ENCODE data around the gene ARHGEF17. TPM values are rescaled to one million over a fixed set of nuclear protein-coding genes. Genes with fewer than 3 reads are reported as not detected.

The ARHGEF17 gene
- total RNA-seq, 2 donors from 2014 or later, result 31.0 to 39.0 TPM

GRCh38 chr11:73337846-73338245 lies 29.8 kb downstream of the ARHGEF17 start:
- 94% methylated on average over 2 of the region's 2 CpGs; no CpG with 5 or more reads in 1 of the 2 experiments for whole genome bisulfite sequencing, 2 experiments (ENCODE audit: insufficient coverage in 1 of 2, insufficient read length in 1 of 2)
- no peak overlapping the region for H3K4me3 Mint-ChIP-seq

GRCh38 chr11:73338279-73338678 lies 30.2 kb downstream of the ARHGEF17 start:
- no peak for TF ChIP-seq CTCF (conservative IDR thresholded peaks at IDR 0.05)
- Histone ChIP-seq H3K4me1 (ENCODE audit: control insufficient read depth, insufficient read depth, low read length) (peaks cover 3% of the 10 kb centered on the region), H3K4me3 (ENCODE audit: low read length) (no peak overlapping the region), H3K27me3 (ENCODE audit: control insufficient read depth, insufficient read depth, low read length, poor library complexity, severe bottlenecking) (peaks cover 9% of the 10 kb centered on the region), H3K9me3 (ENCODE audit: control insufficient read depth, low read length) (no peaks in the 10 kb centered on the region), H3K36me3 (ENCODE audit: control insufficient read depth, insufficient read depth, low read length) (peaks cover 9% of the 10 kb centered on the region), H3K9ac (ENCODE audit: extremely low read depth, low read length, poor library complexity, severe bottlenecking) (no peak overlapping the region), H3K27ac (ENCODE audit: low read depth, low read length) (no peak overlapping the region)
- Mint-ChIP-seq H3K36me3 (ENCODE audit: low read depth) (peaks cover 1% of the 10 kb centered on the region), H3K27ac (no peak overlapping the region), H3K27me3 (ENCODE audit: insufficient read depth) (peaks cover 31% of the 10 kb centered on the region), H3K4me1 (peaks cover 22% of the 10 kb centered on the region), H3K4me3 (no peak overlapping the region), H3K9me3 (no peaks in the 10 kb centered on the region)
- WGBS, 2 experiments (ENCODE audit: insufficient coverage in 1 of 2, insufficient read length in 1 of 2), result 84 to 93% methylated on average over 2 to 4 of the region's 4 CpGs
- DNase-seq, result no peak

More at GRCh38 chr11:73337846-73338245, 29.8 kb downstream of the ARHGEF17 start:
- no peak for DNase-seq
- TF ChIP-seq CTCF (conservative IDR thresholded peaks at IDR 0.05), result no peak
- no peaks in the 10 kb centered on the region for H3K9me3 ChIP-seq (ENCODE audit: control insufficient read depth, low read length)
- peaks cover 24% of the 10 kb centered on the region for H3K4me1 Mint-ChIP-seq
- peaks cover 9% of the 10 kb centered on the region for H3K36me3 ChIP-seq (ENCODE audit: control insufficient read depth, insufficient read depth, low read length)
- no peak overlapping the region for H3K9ac ChIP-seq (ENCODE audit: extremely low read depth, low read length, poor library complexity, severe bottlenecking)
- H3K4me1 ChIP-seq (ENCODE audit: control insufficient read depth, insufficient read depth, low read length), result peaks cover 3% of the 10 kb centered on the region
- H3K27ac Mint-ChIP-seq, result no peak overlapping the region
- H3K9me3 Mint-ChIP-seq, result no peaks in the 10 kb centered on the region
- peaks cover 9% of the 10 kb centered on the region for H3K27me3 ChIP-seq (ENCODE audit: control insufficient read depth, insufficient read depth, low read length, poor library complexity, severe bottlenecking)
- H3K36me3 Mint-ChIP-seq (ENCODE audit: low read depth), result peaks cover 1% of the 10 kb centered on the region
- H3K27ac ChIP-seq (ENCODE audit: low read depth, low read length), result no peak overlapping the region
- H3K4me3 ChIP-seq (ENCODE audit: low read length), result no peak overlapping the region
- peaks cover 31% of the 10 kb centered on the region for H3K27me3 Mint-ChIP-seq (ENCODE audit: insufficient read depth)

- no peak for TF ChIP-seq CTCF (conservative IDR thresholded peaks at IDR 0.05)
- H3K4me3 ChIP-seq (ENCODE audit: low read length), result no peak overlapping the region
- peak; percentile 63 for DNase-seq
- no peak overlapping the region for H3K27ac ChIP-seq (ENCODE audit: low read depth, low read length)
- Mint-ChIP-seq H3K9me3 (no peaks in the 10 kb centered on the region), H3K4me1 (peaks cover 11% of the 10 kb centered on the region), H3K4me3 (no peak overlapping the region), H3K36me3 (ENCODE audit: low read depth) (peaks cover 1% of the 10 kb centered on the region), H3K27ac (no peak overlapping the region), H3K27me3 (ENCODE audit: insufficient read depth) (peaks cover 35% of the 10 kb centered on the region)
- no peak overlapping the region for H3K9ac ChIP-seq (ENCODE audit: extremely low read depth, low read length, poor library complexity, severe bottlenecking)
- peaks cover 9% of the 10 kb centered on the region for H3K27me3 ChIP-seq (ENCODE audit: control insufficient read depth, insufficient read depth, low read length, poor library complexity, severe bottlenecking)
- WGBS, 2 experiments (ENCODE audit: insufficient coverage in 1 of 2, insufficient read length in 1 of 2), result 48 to 61% methylated on average over 2 to 3 of the region's 3 CpGs
- peaks cover 9% of the 10 kb centered on the region for H3K36me3 ChIP-seq (ENCODE audit: control insufficient read depth, insufficient read depth, low read length)
- no peaks in the 10 kb centered on the region for H3K4me1 ChIP-seq (ENCODE audit: control insufficient read depth, insufficient read depth, low read length)
- no peaks in the 10 kb centered on the region for H3K9me3 ChIP-seq (ENCODE audit: control insufficient read depth, low read length)
Observed at GRCh38 chr11:73340164-73340563, 32.1 kb downstream of the ARHGEF17 start.
